CMK (cell line): ENCODE results near the gene FYB1.

Experiments
- DNase-seq: peaks from one replicate; pipeline ENCODE4 v3.0.0-alpha.2; 2010; ENCODE audit warnings: low read depth

Gene FYB1

GRCh38 chr5:39159811-39160490, 59.4 kb downstream of the FYB1 start:
- DNase-seq = no peak

GRCh38 chr5:39158786-39159185, 60.6 kb downstream of the FYB1 start:
- DNase-seq = no peak

GRCh38 chr5:39158127-39158593, 61.2 kb downstream of the FYB1 start:
- no peak for DNase-seq

- no peak for DNase-seq
These were observed 61.7 kb downstream of the FYB1 start for GRCh38 chr5:39157701-39158100.

GRCh38 chr5:39156082-39156481, 63.3 kb downstream of the FYB1 start:
- no peak for DNase-seq

- DNase-seq = no peak
These were observed 67.6 kb downstream of the FYB1 start for GRCh38 chr5:39151745-39152144.

- DNase-seq = no peak
These were observed 69.4 kb downstream of the FYB1 start for GRCh38 chr5:39149966-39150365.

GRCh38 chr5:39148983-39149534, 70.3 kb downstream of the FYB1 start:
- no peak for DNase-seq

- no peak for DNase-seq
These were observed 72.4 kb downstream of the FYB1 start for GRCh38 chr5:39146831-39147540.

- DNase-seq = no peak
These were observed 76.1 kb downstream of the FYB1 start for GRCh38 chr5:39143151-39143860.

GRCh38 chr5:39140558-39141168, 78.7 kb downstream of the FYB1 start:
- DNase-seq = no peak

GRCh38 chr5:39138892-39139291, 80.5 kb downstream of the FYB1 start:
- DNase-seq = no peak

- no peak for DNase-seq
These were observed 81.4 kb downstream of the FYB1 start for GRCh38 chr5:39137819-39138451.

- DNase-seq = no peak
These were observed 82.0 kb downstream of the FYB1 start for GRCh38 chr5:39137391-39137790.

- no peak for DNase-seq
These were observed 86.6 kb downstream of the FYB1 start for GRCh38 chr5:39132792-39133191.

GRCh38 chr5:39132128-39132447, 87.3 kb downstream of the FYB1 start:
- DNase-seq = no peak

- DNase-seq = no peak
These were observed 87.9 kb downstream of the FYB1 start for GRCh38 chr5:39131210-39132127.

- no peak for DNase-seq
These were observed 88.6 kb downstream of the FYB1 start for GRCh38 chr5:39130716-39131115.

- no peak for DNase-seq
These were observed 97.4 kb downstream of the FYB1 start for GRCh38 chr5:39121922-39122321.

GRCh38 chr5:39121315-39121714, 98.0 kb downstream of the FYB1 start:
- no peak for DNase-seq

GRCh38 chr5:39120052-39120420, 99.3 kb downstream of the FYB1 start:
- DNase-seq = no peak
